ENCODE data around the gene RCAN2. TPM values are rescaled to one million over a fixed set of nuclear protein-coding genes. Genes with fewer than 3 reads are reported as not detected.

Gene RCAN2
- total and polyA plus RNA-seq, 8 donors: 2.5 to 35.8 (median 3.1) TPM

DNA sequence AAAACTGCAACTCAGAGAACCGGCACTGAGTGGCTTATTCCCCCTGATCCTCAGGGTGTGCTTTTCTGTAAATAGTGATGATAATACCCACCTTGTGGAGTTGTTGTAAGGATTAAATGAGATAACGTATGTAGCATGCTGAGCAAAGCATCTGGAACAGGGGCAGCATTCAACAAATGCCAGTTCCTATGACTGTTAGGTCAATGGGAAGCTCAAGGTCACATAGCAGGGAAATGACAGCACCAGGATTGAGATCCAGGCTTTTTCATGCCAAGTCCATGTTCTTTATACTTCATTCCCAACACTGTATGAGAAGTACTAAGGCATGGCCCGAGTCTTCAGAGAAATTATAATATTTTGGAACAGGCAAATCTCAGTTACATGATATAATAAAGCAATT, 5.1 kb downstream of the RCAN2 start:
- TF ChIP-seq, protein P1, sequence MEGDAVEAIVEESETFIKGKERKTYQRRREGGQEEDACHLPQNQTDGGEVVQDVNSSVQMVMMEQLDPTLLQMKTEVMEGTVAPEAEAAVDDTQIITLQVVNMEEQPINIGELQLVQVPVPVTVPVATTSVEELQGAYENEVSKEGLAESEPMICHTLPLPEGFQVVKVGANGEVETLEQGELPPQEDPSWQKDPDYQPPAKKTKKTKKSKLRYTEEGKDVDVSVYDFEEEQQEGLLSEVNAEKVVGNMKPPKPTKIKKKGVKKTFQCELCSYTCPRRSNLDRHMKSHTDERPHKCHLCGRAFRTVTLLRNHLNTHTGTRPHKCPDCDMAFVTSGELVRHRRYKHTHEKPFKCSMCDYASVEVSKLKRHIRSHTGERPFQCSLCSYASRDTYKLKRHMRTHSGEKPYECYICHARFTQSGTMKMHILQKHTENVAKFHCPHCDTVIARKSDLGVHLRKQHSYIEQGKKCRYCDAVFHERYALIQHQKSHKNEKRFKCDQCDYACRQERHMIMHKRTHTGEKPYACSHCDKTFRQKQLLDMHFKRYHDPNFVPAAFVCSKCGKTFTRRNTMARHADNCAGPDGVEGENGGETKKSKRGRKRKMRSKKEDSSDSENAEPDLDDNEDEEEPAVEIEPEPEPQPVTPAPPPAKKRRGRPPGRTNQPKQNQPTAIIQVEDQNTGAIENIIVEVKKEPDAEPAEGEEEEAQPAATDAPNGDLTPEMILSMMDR (IDR thresholded peaks at IDR 0.05): no peak
- no peaks in the 10 kb centered on the region for H3K36me3 ChIP-seq
- no peak overlapping the region for H3K27ac ChIP-seq
- H3K4me3 ChIP-seq: no peak overlapping the region
- DNase-seq: no peak
- no peaks in the 10 kb centered on the region for H3K9me3 ChIP-seq
- no peak for ATAC-seq
- H3K27me3 ChIP-seq: peaks cover 0 to 42% of the 10 kb centered on the region in 2 donors
- H3K4me1 ChIP-seq: peaks cover 0 to 5% of the 10 kb centered on the region in 2 donors
- intact Hi-C loops (cut with DNase I): no loop called here

- peak in 2 of 4 donors; percentile 9 to 19 for DNase-seq
- intact Hi-C loops (cut with DNase I): no loop called here
Measured at GRCh38 chr6:46484081-46484820, 7.0 kb downstream of the RCAN2 start.

GRCh38 chr6:46476301-46476700, 14.9 kb downstream of the RCAN2 start:
- H3K27me3 ChIP-seq: no peaks in the 10 kb centered on the region
- H3K4me1 ChIP-seq: no peaks in the 10 kb centered on the region
- H3K27ac ChIP-seq: no peak overlapping the region
- TF ChIP-seq, protein P1 (IDR thresholded peaks at IDR 0.05): no peak
- no peaks in the 10 kb centered on the region for H3K9me3 ChIP-seq
- ATAC-seq (no peak), DNase-seq (no peak)
- no peaks in the 10 kb centered on the region for H3K36me3 ChIP-seq
- intact Hi-C loops (cut with DNase I): no loop called here
- no peak overlapping the region for H3K4me3 ChIP-seq

More at GRCh38 chr6:46484081-46484820, 7.0 kb downstream of the RCAN2 start:
- Histone ChIP-seq H3K4me3 (no peak overlapping the region), H3K27ac (no peak overlapping the region), H3K27me3 (peaks cover 0 to 22% of the 10 kb centered on the region in 2 donors), H3K4me1 (no peaks in the 10 kb centered on the region), H3K9me3 (no peaks in the 10 kb centered on the region), H3K36me3 (no peaks in the 10 kb centered on the region)
- TF ChIP-seq, protein P1 (IDR thresholded peaks at IDR 0.05): no peak
- no peak for ATAC-seq

DNA sequence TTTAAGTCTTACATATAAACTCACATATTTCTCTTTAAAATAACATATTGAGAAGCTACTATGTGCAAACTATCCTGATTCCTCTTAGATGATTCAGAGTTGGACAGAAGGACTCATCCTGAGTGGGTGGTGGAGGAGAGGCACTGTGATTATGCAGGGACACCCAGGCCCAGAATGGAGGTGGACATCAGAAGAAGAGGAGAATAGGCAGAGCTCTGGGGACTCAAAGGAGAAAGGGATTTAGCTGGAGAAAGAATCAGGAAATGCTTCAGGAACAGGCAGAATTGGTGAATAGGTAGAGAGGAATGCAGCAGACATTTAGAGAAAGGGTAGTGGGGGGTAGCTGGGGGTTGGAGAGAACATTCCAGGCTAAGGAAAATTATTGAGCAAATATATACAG, 17.4 kb downstream of the RCAN2 start:
- no peaks in the 10 kb centered on the region for H3K4me1 ChIP-seq
- DNase-seq (no peak), ATAC-seq (no peak)
- no peaks in the 10 kb centered on the region for H3K27me3 ChIP-seq
- no peaks in the 10 kb centered on the region for H3K36me3 ChIP-seq
- TF ChIP-seq, protein P1 (IDR thresholded peaks at IDR 0.05): no peak
- H3K4me3 ChIP-seq: no peak overlapping the region
- intact Hi-C loops (cut with DNase I): no loop called here
- H3K9me3 ChIP-seq: no peaks in the 10 kb centered on the region
- no peak overlapping the region for H3K27ac ChIP-seq

- H3K36me3 ChIP-seq: no peaks in the 10 kb centered on the region
- no peak overlapping the region for H3K4me3 ChIP-seq
- H3K27ac ChIP-seq: no peak overlapping the region
- no peaks in the 10 kb centered on the region for H3K9me3 ChIP-seq
- intact Hi-C loops (cut with DNase I): no loop called here
- no peak for ATAC-seq
- no peaks in the 10 kb centered on the region for H3K4me1 ChIP-seq
- DNase-seq: no peak
- TF ChIP-seq, protein P1 (IDR thresholded peaks at IDR 0.05): no peak
- no peaks in the 10 kb centered on the region for H3K27me3 ChIP-seq
Measured at GRCh38 chr6:46472243-46472642, 19.0 kb downstream of the RCAN2 start.
